HG02623 (cell line): Measurements from ENCODE around the gene BCAR3.
A peak's percentile ranks its signal among the peaks of the same experiment; 100 is the strongest.
"Not testable (repeated sequence)": the region's sequence is repeated elsewhere in the genome, so short reads cannot be mapped to it uniquely, and the experiment has no call there.

ENCODE experiments used
- ATAC-seq: cut with Tn5 transposase; IDR thresholded peaks from one replicate; pipeline ENCODE4 v1.9.1; 2021; ENCODE audit warnings: moderate library complexity; ENCODE audit not compliant: unreplicated experiment

BCAR3 gene

DNA sequence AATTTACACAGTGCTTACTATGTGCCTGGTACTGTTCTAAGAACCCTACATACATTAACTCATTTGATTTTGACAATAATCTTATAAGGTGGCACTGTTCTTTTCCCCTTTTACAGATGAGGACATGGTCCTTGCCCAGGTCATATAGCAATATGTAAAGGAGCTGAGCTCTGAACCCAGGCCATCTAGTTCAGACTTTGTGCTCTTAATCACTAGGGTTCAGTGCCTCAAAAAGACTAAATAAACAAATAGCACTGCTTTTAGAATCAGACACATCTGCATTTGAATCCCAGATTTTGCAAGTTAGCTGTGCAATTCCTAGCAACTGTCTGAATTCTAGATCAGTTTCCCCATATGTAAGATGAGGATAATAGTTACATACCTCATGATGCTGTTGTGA is 8.7 kb upstream of the BCAR3 start:
- no peak for ATAC-seq

GRCh38 chr1:93689521-93690223 is 8.0 kb upstream of the BCAR3 start:
- no peak for ATAC-seq

DNA sequence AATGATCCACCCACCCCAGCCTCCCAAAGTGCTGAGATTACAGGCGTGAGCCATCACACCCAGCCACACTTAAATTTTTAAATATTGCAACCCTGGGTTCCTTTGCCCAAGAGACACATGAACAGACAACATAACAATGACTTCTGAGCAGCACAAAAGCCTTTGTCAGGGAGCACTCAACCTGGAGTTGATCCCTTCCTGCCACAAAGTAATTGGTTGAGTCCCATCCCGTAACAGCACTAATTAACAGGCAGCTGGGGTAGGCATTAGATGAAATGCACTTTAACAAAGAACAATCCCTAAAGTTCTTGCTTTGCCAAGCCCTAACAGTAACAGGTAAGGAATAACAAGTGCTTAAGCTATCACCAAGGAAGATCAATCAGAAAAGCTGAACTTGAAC is 5.9 kb upstream of the BCAR3 start:
- ATAC-seq: no peak

DNA sequence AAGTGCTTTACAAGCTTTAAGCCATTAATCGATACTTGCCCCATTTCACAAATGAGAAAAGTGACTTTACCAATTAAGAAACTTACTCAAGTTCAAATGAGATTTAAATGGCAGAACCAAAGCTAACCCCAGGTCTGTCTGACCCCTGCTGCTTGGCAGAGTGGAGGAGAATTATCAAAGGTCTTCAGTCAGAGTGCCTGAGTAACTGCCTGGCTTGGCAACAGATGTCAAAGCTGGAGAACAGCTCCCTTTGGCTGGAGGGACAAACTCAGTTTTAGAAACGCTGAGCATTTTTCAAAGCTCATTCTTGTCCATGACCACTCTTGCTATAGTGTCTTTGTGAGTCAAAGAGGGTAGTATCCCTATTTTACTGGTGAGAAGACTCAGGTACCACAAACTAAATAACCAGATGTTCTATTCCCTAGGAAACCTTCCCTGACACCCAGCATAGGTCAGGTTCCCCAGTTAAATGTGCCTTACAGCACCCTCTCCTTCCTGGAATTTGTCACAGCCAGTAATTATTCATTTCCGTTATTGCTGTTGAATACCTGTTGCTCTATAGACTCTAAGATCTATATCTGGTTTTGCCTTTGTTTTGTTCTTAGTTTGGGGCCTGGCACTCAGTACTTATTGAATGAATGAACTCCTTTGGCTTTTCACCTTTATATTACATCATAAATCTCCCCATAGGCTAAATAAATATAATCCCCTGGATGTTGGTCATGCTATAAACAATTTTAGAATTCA is 5.0 kb upstream of the BCAR3 start:
- ATAC-seq: no peak

DNA sequence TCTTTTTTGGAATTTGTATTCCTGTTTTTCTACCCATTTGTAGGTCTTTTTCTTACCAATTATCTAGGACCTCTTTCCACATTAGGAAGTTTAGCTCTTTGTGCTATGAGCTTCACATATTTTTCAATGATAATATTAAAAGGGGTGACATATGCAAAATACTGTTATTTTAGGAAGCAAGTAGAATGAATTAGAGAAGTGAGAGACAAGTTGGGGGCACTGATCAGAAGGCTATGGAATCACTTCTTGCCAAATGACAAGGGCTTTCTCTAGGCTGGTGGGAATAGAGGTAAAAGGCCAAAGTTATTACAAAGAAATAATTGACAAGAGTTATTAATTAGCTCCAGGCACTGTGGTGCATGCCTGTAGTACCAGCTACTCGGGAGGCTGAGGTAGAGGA is 4.3 kb upstream of the BCAR3 start:
- no peak for ATAC-seq

DNA sequence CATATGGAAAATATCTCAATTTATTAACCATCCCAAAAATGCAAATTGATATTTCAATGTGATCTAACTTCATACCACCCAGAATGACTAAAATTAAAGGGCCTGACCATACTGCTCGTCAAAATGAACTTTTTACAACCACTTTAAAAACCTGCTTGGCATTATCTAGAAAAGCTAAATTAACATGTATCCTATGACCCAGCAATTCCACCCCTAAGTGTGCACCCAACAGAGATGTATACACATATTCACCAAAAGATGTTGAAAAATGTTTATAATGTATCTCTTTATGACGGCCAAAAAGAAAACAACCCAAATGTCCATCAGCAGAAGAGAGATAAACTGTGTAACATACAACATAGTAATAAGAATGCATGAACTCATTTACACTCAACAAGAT is 1.6 kb upstream of the BCAR3 start:
- ATAC-seq: no peak

- no peak for ATAC-seq
Measured at GRCh38 chr1:93681989-93682412, 364 bp upstream of the BCAR3 start.

DNA sequence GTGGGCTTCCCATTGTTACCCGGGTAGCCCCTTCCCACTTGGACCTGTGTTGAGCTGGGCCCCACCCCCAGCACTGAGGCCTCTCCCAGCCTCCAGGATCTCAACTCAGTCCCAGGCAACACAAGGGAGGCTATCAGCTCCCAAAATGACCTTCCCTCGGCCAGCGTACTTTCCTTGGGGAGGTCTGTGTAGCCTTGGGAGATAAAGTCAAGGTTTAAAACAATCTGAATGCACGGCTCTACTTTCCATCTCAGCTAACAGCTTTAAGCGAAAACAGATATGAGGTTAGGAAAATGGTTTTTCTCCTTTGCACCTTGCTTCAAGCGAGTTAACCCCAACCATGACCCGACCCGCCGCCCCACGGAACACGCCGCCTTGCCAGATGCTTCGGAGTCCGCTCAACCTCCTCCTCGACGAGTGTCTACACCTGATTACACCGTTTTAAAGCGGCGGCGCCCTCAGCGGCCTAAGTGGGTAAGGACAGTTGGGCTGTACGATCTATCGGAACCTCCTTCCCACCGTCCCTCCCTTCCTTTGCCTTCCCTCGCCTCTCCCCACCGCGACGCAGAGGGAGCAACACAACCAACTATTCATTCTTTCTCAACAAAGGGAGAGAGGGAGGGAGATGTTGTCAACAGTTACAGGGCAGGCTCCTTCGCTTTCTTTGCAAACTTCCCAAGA is 1.1 kb downstream of the BCAR3 start:
- ATAC-seq: peak; percentile 56

- ATAC-seq: no peak
Measured at GRCh38 chr1:93680076-93680419, 1.6 kb downstream of the BCAR3 start.

DNA sequence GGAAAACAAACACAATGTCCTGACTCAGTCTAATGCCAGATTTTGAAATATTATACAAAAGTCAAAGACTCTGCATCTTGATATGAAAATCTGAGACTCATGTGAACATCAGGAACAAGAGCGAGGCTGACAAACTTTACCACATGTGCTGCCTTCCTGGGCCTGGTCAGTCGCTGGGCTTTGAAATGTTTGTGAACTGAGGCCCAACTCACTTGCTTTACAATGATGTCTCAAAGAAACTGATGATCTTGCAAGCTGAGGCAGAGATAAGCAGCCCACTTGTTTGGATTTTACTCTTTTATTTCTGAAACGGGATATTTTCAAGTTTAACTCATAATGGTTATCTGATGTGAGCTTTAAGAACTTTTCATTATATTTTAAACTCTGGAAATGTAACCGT is 2.1 kb downstream of the BCAR3 start:
- no peak for ATAC-seq

GRCh38 chr1:93678946-93679480 is 2.6 kb downstream of the BCAR3 start:
- ATAC-seq: no peak

DNA sequence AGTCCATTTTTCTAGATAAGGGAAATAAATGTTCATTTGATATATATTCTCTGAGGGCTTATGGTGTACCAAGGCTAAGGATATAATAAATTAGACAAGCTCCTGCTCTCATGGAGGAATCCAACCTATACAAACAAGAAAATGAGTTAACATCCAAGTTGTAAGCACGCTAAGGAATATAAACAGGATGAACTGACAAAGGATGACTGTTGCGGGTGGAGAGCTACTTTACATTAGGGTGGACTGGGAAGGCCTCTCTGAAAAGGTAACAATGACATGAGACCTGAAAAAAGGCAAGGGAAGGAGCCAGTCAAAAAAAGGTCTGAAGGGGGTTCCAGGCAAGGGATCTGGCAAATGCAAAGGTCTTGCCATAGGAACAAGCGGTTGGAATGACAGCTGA is 3.1 kb downstream of the BCAR3 start:
- ATAC-seq: no peak

DNA sequence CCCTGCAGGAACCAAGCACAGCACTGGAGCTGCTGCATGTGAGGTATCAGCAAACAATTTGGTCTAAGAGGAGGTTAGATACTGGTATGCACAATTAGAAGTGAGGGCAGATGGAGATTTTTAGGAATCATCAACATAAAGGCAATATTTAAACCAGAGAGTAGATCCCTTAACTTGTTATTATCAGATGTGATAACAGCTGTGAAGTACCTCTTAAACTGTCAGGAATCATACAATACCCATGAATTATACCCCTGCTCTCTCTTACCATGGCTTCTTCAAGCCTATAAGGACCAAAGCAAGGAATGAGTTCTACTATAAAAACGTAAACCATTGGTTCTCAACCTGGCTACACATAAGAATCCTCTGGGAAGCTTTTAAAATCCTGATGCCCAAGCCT is 3.9 kb downstream of the BCAR3 start:
- ATAC-seq: no peak

- ATAC-seq: no peak
Measured at GRCh38 chr1:93676427-93676826, 5.2 kb downstream of the BCAR3 start.

DNA sequence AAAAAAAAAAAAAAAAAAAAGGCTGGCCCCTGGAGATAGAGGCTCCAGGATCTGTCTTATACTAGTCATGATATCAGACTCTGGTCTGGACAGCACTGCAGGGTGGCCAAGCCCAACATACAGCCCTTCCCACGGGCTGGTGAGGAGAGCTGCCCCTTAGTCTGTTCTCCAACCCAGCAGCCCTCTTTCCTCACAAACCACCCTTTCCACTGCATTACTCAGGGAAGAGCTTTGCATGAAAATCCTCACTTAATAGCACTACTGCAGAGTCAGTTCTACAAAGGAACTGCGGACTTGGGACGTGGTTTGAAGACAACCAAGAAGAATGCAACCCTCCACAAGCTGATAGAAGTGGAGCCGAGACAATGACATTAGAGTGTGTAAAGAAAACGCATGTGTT is 5.7 kb downstream of the BCAR3 start:
- ATAC-seq: no peak

DNA sequence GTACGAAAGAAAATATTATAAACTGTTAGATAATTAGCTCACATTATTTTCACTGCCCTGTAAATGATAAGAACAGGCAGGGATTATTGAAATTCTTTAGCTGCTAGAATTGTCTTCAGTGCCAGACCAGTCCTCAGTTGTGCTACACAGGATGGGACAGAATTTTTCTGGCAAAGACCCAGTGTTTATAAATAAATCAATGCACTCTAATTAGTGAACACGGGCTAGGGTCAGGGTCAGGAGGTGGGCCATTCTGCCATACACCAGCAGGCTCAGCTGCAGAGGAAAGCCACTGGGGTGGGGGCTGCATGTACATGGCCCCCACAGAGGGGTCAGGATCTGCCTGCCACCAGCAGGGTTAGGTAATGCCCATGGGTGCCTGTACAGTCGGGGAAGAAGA is 6.4 kb downstream of the BCAR3 start:
- ATAC-seq: no peak

- ATAC-seq: not testable (repeated sequence)
Measured at GRCh38 chr1:93674071-93674470, 7.6 kb downstream of the BCAR3 start.

- no peak for ATAC-seq
Measured at GRCh38 chr1:93673163-93673829, 8.3 kb downstream of the BCAR3 start.

DNA sequence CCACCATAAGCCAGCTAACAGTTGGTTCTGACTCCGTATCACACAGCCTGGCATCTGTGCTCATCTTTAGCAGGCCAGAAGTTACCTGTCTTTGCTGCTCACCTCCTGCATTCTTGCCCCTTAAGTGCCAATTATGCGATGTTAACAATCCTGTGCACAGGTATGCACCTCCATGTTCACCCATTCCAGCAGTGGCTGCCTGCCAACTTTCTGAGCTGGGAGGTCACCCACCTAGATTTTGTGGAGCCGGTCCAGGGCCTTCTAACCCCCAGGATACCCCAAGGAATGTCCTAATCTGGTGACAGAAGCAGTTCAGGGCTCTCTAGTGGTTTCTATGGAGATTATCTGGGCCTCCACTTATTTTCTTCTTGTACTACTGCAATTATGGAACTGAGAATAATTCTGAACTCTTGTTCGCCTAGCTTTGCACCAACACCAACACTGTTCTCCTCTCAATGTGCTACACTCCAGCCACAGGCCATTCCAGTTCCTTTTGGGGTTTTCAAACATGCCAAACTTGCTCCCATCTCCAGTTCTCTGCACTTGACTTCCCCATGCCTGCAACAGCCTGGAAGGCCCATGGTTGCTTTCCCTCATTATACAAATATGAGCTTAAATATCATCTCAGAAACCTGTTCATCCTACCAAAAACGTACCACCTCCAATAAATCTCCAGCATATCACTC is 9.0 kb downstream of the BCAR3 start:
- no peak for ATAC-seq

- ATAC-seq: no peak
Measured at GRCh38 chr1:93672069-93672468, 9.6 kb downstream of the BCAR3 start.

- ATAC-seq: no peak
Measured at GRCh38 chr1:93671099-93671621, 10.5 kb downstream of the BCAR3 start.
